Pancreas (tissue), 10 donors: ENCODE data around the gene LRRFIP2. TPM values are rescaled to one million over a fixed set of nuclear protein-coding genes. Genes with fewer than 3 reads are reported as not detected.
A peak's percentile ranks its signal among the peaks of the same experiment; 100 is the strongest.

Experiments
- ATAC-seq, 4 donors: fragments of 200-7000 bp; cut with Tn5 transposase; one replicate each; pipeline versions ENCODE4 v1.8.0 to v1.9.1; 2020; ENCODE audit warnings: mild to moderate bottlenecking in 4 of 4, moderate library complexity in 4 of 4
- DNase-seq, 6 donors: peaks; one replicate each; pipeline ENCODE4 v3.0.0-alpha.2; 2020
- FAIRE-seq: peaks from 2 replicates; lab custom pipeline; 2012; peaks lifted over from hg19 to GRCh38; lab: Jason Lieb, UNC
- H3K27ac ChIP-seq, 4 donors: fragments of 200-600 bp; sonication (generic); 1 replicate in 3 of 4; 2 replicates in 1 of 4; pipeline versions ENCODE4 v1.5.0 to v1.8.0; 2020
- H3K27me3 ChIP-seq, 4 donors: fragments of 200-600 bp; one replicate each; pipeline ENCODE4 v1.8.0; 2021
- H3K36me3 ChIP-seq, 3 donors: fragments of 200-600 bp; sonication (generic) in 1 of 3; one replicate each; pipeline versions ENCODE4 v1.5.0 to v1.8.0; 2020 to 2021
- H3K4me1 ChIP-seq, 3 donors: fragments of 200-600 bp; one replicate each; pipeline ENCODE4 v1.8.0; 2021
- H3K4me3 ChIP-seq, 4 donors: fragments of 200-600 bp; sonication (generic) in 2 of 4; one replicate each; pipeline versions ENCODE4 v1.5.0 to v1.8.0; 2020 to 2021
- H3K9me3 ChIP-seq, 4 donors: fragments of 200-600 bp; one replicate each; pipeline ENCODE4 v1.8.0; 2021
- WGBS, 2 donors: extraction: QIAGEN DNeasy Blood & Tissue Kit; methylation state at CpG; one replicate each; pipeline ENCODE4 v1.1.7; 2013; 5-methylcytosine and 5-hydroxymethylcytosine counted together
- intact Hi-C, 3 donors: fragments of 100-400 bp; cut with DNase I; formaldehyde crosslinking; loops; one replicate each; pipeline versions ENCODE4 v1.11.1 to v1.14.2; 2022
- polyA plus RNA-seq, 2 donors: library from polyadenylated mRNA; stranded (reverse); fragments of 200-250 nt; gene quantifications; one replicate each; pipeline ENCODE4 v1.2.3, GENCODE V29; 2013
- total RNA-seq, 6 donors: library from RNA; stranded (reverse); fragmentation: NEBNext Ultra II Directional in 4 of 6; extraction: Animal tissue kit (Norgen Biotek cat#: 25700) in 4 of 6; gene quantifications; one replicate each; pipeline versions ENCODE4 v1.2.1 to v1.2.4, GENCODE V29; 2021 to 2023
- TF ChIP-seq, protein P1 (sequence below), 4 donors: fragments of 200-600 bp; sonication (generic) in 3 of 4; IDR thresholded peaks; one replicate each; pipeline versions ENCODE4 v1.5.0 to v1.8.0; 2021; ENCODE audit warnings: antibody characterized with exemption in 4 of 4
- donor health status: healthy with polysubstance abuse.
- donor health status: DM: no; HTN: no; CAD: no; lungs with moderate emphysema.
- donor health status: DM: no; HTN: no; CAD: no.
- donor health status: control.
- donor health status: control.
- donor health status: Bipolar disorder and iron deficiency.
- donor health status: DM: yes; HTN: yes; CAD: no.
- donor health status: DM: no; HTN: no; CAD: no.
- donor health status: DM: no; HTN: no; CAD: no.
- donor health status: DM: yes; HTN: yes; CAD: no.

LRRFIP2 gene
- total and polyA plus RNA-seq, 8 donors, result 14.6 to 35.7 (median 21.8) TPM

DNA sequence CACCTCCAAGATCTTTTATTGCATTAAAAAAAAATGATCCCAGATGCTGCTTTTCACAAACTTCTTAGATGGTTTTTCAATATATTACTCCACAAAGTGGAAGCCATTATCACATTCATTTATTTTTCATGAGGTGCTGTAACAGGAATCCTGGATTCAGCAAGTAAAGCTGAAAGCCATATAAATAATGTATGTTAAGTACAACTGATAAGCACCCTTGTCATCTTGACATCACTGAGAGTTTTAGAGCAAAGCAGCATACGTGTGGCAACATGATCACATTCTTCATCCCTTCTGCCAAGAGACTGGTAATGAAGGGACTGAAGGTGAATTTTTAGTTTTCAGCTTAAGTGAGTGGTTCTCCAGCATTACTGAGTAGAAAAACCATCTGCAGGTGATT lies 44.9 kb upstream of the LRRFIP2 start:
- Histone ChIP-seq H3K27ac (no peak overlapping the region), H3K9me3 (no peaks in the 10 kb centered on the region), H3K36me3 (no peaks in the 10 kb centered on the region), H3K4me3 (no peak overlapping the region), H3K4me1 (no peaks in the 10 kb centered on the region), H3K27me3 (no peaks in the 10 kb centered on the region)
- intact Hi-C loops, result loop anchor here in 1 of 3 donors (10.0 kb wide), 1 partner anchor 194 kb away; no protein-coding TSS in a partner anchor
- WGBS, 2 donors, result 80 to 83% methylated on average over 1 of the region's 1 CpG
- FAIRE-seq (no peak), DNase-seq (no peak), ATAC-seq (no peak)
- TF ChIP-seq, protein P1, sequence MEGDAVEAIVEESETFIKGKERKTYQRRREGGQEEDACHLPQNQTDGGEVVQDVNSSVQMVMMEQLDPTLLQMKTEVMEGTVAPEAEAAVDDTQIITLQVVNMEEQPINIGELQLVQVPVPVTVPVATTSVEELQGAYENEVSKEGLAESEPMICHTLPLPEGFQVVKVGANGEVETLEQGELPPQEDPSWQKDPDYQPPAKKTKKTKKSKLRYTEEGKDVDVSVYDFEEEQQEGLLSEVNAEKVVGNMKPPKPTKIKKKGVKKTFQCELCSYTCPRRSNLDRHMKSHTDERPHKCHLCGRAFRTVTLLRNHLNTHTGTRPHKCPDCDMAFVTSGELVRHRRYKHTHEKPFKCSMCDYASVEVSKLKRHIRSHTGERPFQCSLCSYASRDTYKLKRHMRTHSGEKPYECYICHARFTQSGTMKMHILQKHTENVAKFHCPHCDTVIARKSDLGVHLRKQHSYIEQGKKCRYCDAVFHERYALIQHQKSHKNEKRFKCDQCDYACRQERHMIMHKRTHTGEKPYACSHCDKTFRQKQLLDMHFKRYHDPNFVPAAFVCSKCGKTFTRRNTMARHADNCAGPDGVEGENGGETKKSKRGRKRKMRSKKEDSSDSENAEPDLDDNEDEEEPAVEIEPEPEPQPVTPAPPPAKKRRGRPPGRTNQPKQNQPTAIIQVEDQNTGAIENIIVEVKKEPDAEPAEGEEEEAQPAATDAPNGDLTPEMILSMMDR (IDR thresholded peaks at IDR 0.05), result no peak

DNA sequence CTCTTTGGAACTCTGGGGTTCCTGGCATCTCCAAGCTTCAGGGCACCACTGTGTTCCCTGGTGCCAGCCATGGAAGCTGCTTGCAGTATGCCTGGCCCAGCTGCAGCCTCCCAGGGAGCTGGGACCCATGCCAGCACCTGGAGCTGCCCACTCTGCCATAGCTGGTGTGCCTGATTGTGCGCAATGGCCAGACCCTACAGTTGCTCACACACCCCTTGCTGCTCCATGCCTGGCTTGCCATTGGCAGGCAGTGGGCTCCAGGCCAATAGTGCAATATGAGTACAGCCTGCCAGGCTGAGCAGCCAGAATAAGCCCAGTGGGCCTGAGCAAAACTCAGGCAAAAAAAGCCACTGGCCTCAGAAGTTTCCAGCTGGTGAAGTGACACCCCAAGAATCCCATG lies 43.8 kb upstream of the LRRFIP2 start:
- no peak overlapping the region for H3K4me3 ChIP-seq
- TF ChIP-seq, protein P1 (IDR thresholded peaks at IDR 0.05), result no peak
- H3K36me3 ChIP-seq, result no peaks in the 10 kb centered on the region
- DNase-seq (peak in 3 of 6 donors; percentile 31 to 58 (median 52)), FAIRE-seq (no peak), ATAC-seq (no peak)
- H3K4me1 ChIP-seq, result no peaks in the 10 kb centered on the region
- no peak overlapping the region for H3K27ac ChIP-seq
- no peaks in the 10 kb centered on the region for H3K9me3 ChIP-seq
- H3K27me3 ChIP-seq, result no peaks in the 10 kb centered on the region
- 69 to 70% methylated on average over 1 of the region's 1 CpG for WGBS, 2 donors
- intact Hi-C loops, result loop anchor here in 1 of 3 donors (10.0 kb wide), 1 partner anchor 193 kb away; no protein-coding TSS in a partner anchor

DNA sequence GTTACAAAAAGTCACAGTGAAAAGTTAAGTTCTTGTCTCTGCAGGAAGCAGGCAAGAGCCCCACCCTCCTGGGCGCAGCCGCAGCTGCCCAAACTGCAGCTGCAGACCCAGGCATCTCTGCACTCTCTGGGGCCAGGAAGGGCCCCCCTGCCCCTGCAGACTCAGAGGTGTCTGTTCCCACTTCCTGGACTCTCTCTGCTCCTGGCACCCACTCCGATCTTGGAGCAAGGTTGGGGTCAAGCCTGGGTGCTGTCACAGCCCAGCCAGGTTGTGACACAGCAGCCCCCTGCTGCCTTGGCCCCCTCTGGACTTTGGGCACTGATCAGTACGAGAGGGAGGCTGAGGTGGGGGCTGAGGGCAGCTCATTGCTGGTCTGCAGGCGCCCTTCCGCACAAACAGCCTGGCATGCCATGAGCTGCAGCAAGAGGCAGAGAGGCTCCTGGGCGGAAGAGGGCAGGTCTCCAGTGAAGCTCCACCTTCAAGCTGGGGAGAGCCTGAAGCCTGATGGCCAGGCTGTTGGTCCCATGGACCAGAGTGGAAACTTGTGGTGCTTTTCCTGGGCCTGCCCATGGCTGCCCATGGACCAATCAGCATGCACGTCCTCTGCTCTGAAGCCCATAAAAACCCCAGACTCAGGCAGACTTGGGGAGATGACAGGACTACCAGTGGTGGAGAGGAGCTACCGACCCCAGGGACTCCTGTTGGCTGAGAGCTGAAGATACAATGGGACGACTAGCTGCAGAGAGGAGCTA lies 42.9 kb upstream of the LRRFIP2 start:
- FAIRE-seq (no peak), ATAC-seq (no peak), DNase-seq (peak in 1 of 6 donors; percentile 49)
- no peaks in the 10 kb centered on the region for H3K27me3 ChIP-seq
- H3K4me3 ChIP-seq, result no peak overlapping the region
- H3K36me3 ChIP-seq, result no peaks in the 10 kb centered on the region
- WGBS, 2 donors, result 85% methylated on average over 10 of the region's 10 CpGs
- TF ChIP-seq, protein P1 (IDR thresholded peaks at IDR 0.05), result no peak
- no peak overlapping the region for H3K27ac ChIP-seq
- H3K4me1 ChIP-seq, result no peaks in the 10 kb centered on the region
- no peaks in the 10 kb centered on the region for H3K9me3 ChIP-seq
- intact Hi-C loops, result loop anchor here in 1 of 3 donors (10.0 kb wide), 1 partner anchor 192 kb away; no protein-coding TSS in a partner anchor

DNA sequence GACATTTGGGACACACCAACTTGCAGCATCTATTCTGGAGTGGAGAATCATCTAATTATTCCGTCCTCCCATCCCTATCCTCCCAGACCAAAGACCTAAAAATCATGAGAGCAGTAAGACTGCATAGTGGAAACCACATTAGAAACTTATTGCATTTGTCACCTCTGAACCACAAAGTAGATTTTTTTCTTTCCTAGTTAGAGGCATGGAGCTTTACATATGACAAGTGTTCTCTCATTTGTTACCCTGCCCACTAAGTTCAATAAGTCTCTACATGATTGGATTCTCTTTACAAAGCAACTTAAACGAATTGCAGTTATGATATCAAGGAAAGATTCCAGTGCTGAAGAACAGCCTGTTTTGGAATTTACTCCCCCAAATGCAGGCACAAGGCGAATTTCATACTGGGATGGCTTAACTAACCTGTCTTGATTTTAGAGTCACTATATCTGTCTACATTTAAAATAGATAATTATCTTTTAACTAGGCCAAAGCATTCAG lies 42.3 kb upstream of the LRRFIP2 start:
- FAIRE-seq (no peak), ATAC-seq (no peak), DNase-seq (no peak)
- Histone ChIP-seq H3K4me3 (no peak overlapping the region), H3K27me3 (no peaks in the 10 kb centered on the region), H3K36me3 (no peaks in the 10 kb centered on the region), H3K27ac (no peak overlapping the region), H3K4me1 (no peaks in the 10 kb centered on the region), H3K9me3 (no peaks in the 10 kb centered on the region)
- TF ChIP-seq, protein P1 (IDR thresholded peaks at IDR 0.05), result no peak
- WGBS, 2 donors, result 75 to 78% methylated on average over 3 of the region's 3 CpGs
- intact Hi-C loops, result loop anchor here in 1 of 3 donors (10.0 kb wide), 1 partner anchor 192 kb away; no protein-coding TSS in a partner anchor
